Breast epithelium (tissue), 3 donors: ENCODE measurements around the gene WWOX.

Source experiments
- POLR2A ChIP-seq: fragments of 450-650 bp; IDR thresholded peaks from one replicate; pipeline ENCODE4 v1.6.1; 2016; ENCODE audit warnings: antibody characterized with exemption, mild to moderate bottlenecking, moderate library complexity
- TF ChIP-seq, protein P1 (sequence below), 3 donors: fragments of 450-650 bp; IDR thresholded peaks; one replicate each; pipeline ENCODE4 v1.5.1; 2016 to 2017; ENCODE audit warnings: antibody characterized with exemption in 3 of 3, mild to moderate bottlenecking in 3 of 3, moderate library complexity in 3 of 3

DNA sequence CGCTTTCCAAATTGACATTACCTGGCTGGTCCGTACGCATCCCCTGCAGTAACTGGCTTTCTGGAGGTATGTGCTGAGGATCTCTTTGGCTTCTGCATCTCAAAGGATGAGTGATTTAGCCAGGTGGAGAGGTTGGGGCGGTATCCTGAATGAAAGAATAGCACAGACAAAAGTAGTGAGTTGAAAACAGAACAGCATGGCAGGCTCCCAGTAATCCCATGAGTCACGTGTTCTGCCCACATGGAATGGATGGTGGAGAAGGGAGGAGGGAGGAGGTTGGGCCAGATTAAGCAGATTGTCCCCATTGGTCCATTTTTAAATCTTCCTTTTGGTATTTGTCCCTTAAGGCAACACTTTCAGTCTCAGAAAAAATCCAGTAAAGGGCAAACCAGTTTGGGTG lies 176.0 kb downstream of the WWOX start:
- TF ChIP-seq, protein P1, sequence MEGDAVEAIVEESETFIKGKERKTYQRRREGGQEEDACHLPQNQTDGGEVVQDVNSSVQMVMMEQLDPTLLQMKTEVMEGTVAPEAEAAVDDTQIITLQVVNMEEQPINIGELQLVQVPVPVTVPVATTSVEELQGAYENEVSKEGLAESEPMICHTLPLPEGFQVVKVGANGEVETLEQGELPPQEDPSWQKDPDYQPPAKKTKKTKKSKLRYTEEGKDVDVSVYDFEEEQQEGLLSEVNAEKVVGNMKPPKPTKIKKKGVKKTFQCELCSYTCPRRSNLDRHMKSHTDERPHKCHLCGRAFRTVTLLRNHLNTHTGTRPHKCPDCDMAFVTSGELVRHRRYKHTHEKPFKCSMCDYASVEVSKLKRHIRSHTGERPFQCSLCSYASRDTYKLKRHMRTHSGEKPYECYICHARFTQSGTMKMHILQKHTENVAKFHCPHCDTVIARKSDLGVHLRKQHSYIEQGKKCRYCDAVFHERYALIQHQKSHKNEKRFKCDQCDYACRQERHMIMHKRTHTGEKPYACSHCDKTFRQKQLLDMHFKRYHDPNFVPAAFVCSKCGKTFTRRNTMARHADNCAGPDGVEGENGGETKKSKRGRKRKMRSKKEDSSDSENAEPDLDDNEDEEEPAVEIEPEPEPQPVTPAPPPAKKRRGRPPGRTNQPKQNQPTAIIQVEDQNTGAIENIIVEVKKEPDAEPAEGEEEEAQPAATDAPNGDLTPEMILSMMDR (IDR thresholded peaks at IDR 0.05) = no peak
- no peak for TF ChIP-seq POLR2A
